Stimulated activated CD8-positive, alpha-beta memory T cell treated with anti-CD3 and anti-CD28 coated beads, Interleukin-15, amount 100 ng/mL, for 4 hours (primary cell): Measurements from ENCODE around the gene TRPM3.
"Not testable (repeated sequence)": the region's sequence is repeated elsewhere in the genome, so short reads cannot be mapped to it uniquely, and the experiment has no call there.

Experiments
- DNase-seq, 2 donors: peaks; one replicate each; pipeline ENCODE4 v3.0.0-alpha.2; 2020; ENCODE audit warnings: low read depth in 2 of 2

The TRPM3 gene

GRCh38 chr9:70672161-70672649 is 449.2 kb downstream of the TRPM3 start:
- no peak for DNase-seq

- no peak for DNase-seq
These were observed 452.7 kb downstream of the TRPM3 start for GRCh38 chr9:70668751-70669150.

GRCh38 chr9:70658765-70659164 is 462.7 kb downstream of the TRPM3 start:
- no peak for DNase-seq

DNA sequence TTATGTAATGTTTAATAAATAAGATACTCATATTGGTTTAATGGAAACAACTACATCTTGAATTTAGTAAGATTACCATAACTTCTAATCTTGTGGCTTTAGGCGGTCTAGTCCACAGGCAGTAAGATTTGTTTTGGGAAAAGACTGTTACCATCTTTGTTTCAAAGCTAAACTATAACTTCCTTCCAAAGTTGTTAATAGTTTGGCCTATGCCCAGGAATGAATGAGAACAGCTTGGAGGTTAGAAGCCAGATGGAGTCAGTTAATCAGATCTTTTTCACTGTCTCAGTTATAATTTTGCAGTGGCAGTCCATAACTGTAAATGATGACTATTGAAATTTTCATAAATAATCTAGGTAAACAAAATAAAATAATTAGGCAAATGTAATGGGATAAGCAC is 465.1 kb downstream of the TRPM3 start:
- no peak for DNase-seq

- no peak for DNase-seq
These were observed 467.3 kb downstream of the TRPM3 start for GRCh38 chr9:70654144-70654543.

DNA sequence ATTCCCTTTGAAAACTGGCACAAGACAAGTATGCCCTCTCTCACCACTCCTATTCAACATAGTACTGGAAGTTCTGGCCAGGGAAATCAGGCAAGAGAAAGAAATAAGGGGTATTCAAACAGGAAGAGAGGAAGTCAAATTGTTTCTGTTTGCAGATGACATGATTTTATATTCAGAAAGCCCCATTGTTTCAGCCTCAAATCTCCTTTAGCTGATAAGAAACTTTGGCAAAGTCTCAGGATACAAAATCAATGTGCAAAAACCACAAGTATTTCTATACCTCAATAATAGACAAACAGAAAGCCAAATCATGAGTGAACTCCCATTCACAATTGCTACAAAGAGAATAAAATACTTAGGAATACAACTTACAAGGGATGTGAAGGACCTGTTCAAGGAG is 476.8 kb downstream of the TRPM3 start:
- not testable (repeated sequence) for DNase-seq

- DNase-seq: no peak
These were observed 479.1 kb downstream of the TRPM3 start for GRCh38 chr9:70642341-70642740.

DNA sequence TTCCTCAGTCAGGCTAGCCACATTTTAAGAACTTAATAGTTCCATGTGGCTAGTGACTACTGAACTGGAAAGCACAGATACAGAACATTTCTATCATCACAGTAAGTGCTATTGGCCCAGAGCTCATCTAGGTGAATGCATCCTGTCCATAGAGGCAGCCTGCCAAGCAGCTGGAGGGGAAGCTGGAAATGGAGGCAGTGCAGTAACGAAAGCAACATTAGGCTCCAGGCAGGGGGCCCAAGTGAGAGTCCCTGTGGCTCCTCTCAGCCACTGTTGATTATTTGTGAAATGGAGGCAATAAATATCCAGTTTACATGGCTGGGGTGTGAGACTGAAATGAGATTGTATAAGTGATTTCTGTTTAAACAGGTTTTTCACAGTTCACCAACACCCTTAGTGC is 479.8 kb downstream of the TRPM3 start:
- no peak for DNase-seq

GRCh38 chr9:70641031-70641430 is 480.4 kb downstream of the TRPM3 start:
- no peak for DNase-seq

DNA sequence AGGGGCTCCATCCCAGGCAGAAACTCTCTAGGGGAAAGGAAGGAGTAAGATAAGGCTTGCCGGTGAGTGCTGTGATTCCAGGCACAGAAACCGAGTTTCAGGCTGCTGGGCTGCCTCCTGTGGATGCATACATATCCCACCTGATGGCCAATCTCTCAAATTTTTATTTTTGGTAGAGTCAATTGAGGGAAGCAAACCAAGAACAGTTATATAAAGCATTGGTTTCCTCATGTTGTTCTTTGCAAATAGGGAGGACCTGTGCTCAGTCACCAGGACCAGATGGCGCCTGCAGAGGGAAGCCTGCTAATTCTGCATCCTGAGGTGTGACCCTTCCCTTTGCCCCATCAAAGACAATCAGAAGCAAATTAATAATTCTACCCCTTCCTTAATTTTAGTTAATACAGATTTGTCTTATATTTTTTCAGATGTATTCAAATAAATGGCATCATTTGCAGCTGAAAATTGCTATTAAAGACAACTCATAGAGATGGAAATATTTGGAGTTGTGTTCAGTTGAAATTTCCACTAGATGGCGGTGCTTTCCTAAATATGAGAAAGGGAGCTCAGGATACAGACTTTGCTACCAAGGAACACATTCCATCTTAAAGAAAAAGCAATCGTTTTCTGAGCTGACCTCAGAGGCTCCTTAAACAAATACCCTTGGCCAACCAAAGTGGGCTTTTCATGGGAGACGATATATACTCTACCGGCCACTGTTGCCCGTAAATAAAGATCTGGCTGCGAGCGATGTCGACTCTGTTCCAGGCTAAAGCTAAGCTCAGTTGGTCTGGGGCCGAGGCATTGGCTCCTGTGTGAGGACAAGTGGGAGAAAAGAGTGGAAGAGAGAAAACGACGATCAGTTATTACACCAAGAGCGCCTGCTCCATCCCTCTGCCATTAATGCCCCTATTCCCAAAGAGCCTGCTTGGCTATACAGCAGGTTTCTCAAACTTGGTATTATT is 481.3 kb downstream of the TRPM3 start:
- DNase-seq: no peak

DNA sequence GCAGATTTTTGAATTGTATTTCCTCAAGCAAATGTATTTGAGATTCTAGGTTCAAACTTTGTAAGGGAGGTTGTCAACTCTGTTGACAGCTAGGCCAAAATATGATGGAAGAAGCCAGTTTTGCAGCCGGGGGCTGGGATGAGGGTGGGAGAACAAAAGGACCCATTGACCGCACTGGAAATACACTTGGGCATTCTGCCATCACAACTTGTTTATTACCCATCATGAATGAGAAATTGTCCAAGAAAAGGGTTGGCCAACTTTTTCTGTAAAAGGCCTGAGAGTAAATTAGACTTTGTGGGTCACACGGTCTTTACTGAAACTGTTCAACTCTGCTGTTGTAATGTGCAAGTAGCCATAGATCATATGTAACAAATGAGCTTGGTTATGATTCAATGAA is 485.6 kb downstream of the TRPM3 start:
- no peak for DNase-seq

DNA sequence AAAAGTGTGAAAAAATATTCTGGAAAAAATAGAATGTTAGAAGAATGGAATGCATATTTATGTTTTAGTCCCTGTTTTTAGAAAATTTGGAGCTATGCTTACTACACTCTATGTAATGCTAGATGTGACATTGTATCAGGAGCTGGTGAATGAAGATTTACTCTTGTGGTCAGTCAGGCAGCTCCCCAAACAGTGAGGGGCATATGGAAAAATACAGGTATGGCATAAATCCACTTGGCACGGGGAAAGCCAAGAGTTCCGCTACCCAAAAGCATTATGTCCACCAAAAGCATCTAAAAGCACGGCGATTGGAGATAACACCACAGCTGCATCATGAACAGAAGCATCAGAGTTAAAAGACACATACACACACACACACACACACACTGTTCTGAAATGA is 486.7 kb downstream of the TRPM3 start:
- no peak for DNase-seq

GRCh38 chr9:70630971-70631370 is 490.4 kb downstream of the TRPM3 start:
- DNase-seq: no peak

DNA sequence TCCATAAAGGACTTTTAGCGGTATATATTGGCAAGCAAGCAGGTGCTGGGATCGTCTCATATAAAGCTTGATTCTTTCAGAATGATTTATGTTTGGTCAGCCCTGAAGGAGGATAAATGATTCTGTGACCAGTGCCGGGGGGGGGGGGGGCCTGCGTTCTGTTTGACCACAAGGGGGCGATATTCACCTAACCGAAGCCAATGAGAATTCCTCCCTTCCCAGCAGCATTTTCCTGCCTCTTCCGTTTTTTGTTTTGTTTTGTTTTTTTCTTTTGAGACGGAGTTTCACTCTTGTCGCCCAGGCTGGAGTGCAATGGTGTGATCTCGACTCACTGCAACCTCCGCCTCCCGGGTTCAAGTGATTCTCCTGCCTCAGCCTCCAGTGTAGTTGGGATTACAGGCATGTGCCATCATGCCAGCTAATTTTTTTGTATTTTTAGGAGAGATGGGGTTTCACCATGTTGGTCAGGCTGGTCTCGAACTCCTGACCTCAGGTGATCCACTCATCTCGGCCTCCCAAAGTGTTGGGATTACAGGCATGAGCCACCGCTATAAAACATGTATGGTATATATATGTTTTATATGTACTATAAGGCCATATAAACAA is 492.2 kb downstream of the TRPM3 start:
- not testable (repeated sequence) for DNase-seq

DNA sequence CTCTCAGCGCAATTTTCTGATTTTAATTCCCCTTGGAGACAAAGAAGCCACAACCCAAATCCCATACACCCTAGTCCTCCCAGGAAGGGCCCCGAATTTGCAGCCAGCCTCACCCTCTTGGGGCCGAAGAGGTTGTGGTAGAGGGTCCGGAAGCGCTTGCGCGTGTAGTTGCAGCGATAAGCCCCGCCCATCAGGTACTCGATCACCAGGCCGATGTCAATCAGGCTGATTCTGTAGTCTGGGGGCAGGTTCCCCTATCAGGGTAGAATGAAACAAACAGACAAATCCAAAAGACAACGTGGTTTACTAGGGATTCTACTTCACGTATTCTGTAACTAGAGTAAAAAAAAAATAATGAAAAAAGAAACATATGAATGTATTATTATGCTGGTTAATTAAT is 496.3 kb downstream of the TRPM3 start:
- DNase-seq: no peak

GRCh38 chr9:70618784-70619183 is 502.6 kb downstream of the TRPM3 start:
- no peak for DNase-seq

DNA sequence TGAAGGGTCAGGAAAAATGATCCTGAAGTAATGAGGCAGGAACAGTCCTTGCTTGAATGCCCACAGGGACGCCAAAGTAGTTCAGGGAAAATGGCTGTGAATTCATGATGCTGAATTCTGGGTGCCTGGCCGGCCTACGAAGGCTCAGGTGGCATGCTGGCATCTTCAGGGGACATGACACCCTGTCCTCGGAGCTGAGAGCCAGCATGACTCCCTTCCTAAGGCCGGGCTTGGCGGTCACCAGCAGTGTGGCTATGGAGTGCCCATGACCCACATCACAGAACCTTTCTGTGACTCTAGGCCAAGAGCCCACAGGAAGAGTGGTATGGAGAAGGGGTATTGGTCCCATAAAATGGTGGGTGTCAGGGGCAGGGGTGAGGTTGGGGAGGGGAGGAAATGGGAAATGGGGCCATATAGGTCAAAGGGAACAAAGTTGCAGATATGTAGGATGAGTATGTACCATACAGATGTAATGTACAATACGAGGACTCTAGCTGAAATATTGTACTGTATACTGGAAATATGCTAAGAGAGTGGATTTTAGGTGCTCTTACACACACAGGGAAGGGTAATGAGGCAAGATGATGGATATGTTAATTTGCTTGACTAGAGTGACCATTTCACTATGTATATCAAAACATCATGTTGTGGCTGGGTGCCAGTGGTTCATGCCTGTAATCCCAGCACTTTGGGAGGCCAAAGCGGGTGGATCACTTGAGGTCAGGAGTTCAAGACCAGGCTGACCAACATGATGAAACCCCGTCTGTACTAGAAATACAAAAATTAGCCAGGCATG is 504.2 kb downstream of the TRPM3 start:
- no peak for DNase-seq

DNA sequence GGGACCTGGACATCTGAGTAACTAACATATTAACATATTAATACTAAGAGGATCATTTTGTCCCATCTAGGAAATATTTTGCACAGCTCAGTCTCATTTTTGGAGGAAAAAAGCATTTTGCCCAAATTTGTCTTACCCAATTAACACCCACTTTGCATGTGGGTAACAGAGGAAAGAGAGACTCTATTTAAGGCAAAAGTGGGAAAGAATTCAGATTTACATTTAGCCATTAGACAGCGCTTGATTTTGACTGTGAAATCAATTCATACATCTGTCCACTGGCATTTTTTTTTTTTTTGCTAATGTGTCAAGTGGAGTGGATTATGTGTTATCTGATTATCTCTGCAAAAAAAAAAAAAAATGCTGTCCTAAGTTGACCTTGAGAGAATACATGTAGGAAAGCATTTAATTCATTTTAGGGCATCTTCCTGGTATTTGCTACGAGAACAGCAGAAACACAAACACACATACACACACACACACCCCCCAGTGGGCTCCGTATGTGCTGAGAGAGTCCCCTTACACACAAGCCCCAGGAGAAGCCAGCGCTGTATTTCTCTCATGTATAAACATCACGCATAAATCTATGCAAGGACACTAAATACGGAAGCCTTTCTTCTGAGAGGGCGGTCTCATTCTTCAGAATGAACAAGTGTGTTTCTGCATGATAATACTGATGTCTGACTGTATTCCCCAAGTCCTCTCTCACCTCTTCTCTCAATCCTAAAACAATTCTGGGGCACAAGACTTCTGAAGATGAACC is 505.0 kb downstream of the TRPM3 start:
- no peak for DNase-seq

DNA sequence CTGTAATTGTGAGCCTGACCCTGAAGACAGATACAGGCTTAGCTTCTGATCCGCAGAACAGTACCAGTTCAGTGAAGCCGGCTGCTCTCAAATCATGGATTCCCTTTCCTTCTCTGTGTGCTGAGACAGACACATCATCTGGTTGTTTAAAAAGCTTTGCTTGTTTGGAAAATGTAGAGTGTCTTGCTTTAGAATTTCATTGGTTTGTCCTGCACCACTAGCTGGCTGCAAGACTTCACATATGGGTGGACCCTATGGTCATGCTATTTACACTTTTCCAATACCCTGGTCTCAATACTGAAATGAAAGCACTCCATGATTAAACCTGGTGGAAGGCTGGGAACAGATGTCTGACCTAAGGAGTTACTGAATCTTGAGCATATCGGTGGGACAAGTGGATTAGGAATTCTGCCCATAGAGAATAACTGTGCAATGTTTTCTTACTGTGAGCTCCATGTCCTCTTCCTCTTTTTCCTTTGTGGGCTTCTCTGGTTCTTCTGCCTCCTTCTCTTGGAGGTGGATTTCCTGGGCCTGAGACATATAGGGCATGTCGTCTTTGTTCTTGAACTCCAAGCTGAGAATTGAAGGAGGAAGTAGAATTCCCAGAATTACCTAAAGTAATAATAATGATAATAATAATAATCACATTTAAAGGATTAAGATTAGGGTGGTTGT is 505.8 kb downstream of the TRPM3 start:
- no peak for DNase-seq

GRCh38 chr9:70614786-70615463 is 506.5 kb downstream of the TRPM3 start:
- DNase-seq: no peak
